HG03095 (cell line): ENCODE results near the gene ADAM19.

Source experiments
- ATAC-seq: cut with Tn5 transposase; IDR thresholded peaks from one replicate; pipeline ENCODE4 v1.9.1; 2021; ENCODE audit warnings: moderate library complexity; ENCODE audit not compliant: unreplicated experiment

ADAM19 gene

GRCh38 chr5:157544623-157544989, 31.0 kb downstream of the ADAM19 start:
- ATAC-seq, result no peak

- ATAC-seq, result no peak
These were observed 31.6 kb downstream of the ADAM19 start for GRCh38 chr5:157543825-157544622.

- ATAC-seq, result no peak
These were observed 33.1 kb downstream of the ADAM19 start for GRCh38 chr5:157542282-157543000.

- peak; percentile 14 for ATAC-seq
These were observed 34.0 kb downstream of the ADAM19 start for GRCh38 chr5:157541447-157542118.

- ATAC-seq, result peak; percentile 92
These were observed 34.7 kb downstream of the ADAM19 start for GRCh38 chr5:157540707-157541446.

GRCh38 chr5:157540124-157540523, 35.5 kb downstream of the ADAM19 start:
- peak; percentile 12 for ATAC-seq

- ATAC-seq, result no peak
These were observed 36.0 kb downstream of the ADAM19 start for GRCh38 chr5:157539503-157540022.

GRCh38 chr5:157538311-157538710, 37.3 kb downstream of the ADAM19 start:
- no peak for ATAC-seq

GRCh38 chr5:157535042-157535865, 40.3 kb downstream of the ADAM19 start:
- no peak for ATAC-seq

- no peak for ATAC-seq
These were observed 42.5 kb downstream of the ADAM19 start for GRCh38 chr5:157533011-157533481.

- no peak for ATAC-seq
These were observed 43.6 kb downstream of the ADAM19 start for GRCh38 chr5:157532022-157532421.

- ATAC-seq, result no peak
These were observed 45.2 kb downstream of the ADAM19 start for GRCh38 chr5:157530226-157530972.

GRCh38 chr5:157529002-157529401, 46.6 kb downstream of the ADAM19 start:
- ATAC-seq, result no peak

GRCh38 chr5:157528036-157528632, 47.4 kb downstream of the ADAM19 start:
- no peak for ATAC-seq

- no peak for ATAC-seq
These were observed 50.7 kb downstream of the ADAM19 start for GRCh38 chr5:157524887-157525286.

GRCh38 chr5:157523976-157524375, 51.6 kb downstream of the ADAM19 start:
- ATAC-seq, result no peak

GRCh38 chr5:157521704-157522029, 53.9 kb downstream of the ADAM19 start:
- no peak for ATAC-seq

GRCh38 chr5:157520911-157521703, 54.5 kb downstream of the ADAM19 start:
- ATAC-seq, result no peak
